GM18520 (cell line): Measurements from ENCODE around the gene PRR18.

Experiments used
- ATAC-seq: cut with Tn5 transposase; IDR thresholded peaks from one replicate; pipeline ENCODE4 v1.9.1; 2021; ENCODE audit not compliant: unreplicated experiment

The PRR18 gene

GRCh38 chr6:166334878-166335277, 26.7 kb upstream of the PRR18 start:
- ATAC-seq, result no peak

- ATAC-seq, result peak; percentile 72
Observed at GRCh38 chr6:166333172-166333995, 25.2 kb upstream of the PRR18 start.

GRCh38 chr6:166331503-166332415, 23.6 kb upstream of the PRR18 start:
- ATAC-seq, result no peak

DNA sequence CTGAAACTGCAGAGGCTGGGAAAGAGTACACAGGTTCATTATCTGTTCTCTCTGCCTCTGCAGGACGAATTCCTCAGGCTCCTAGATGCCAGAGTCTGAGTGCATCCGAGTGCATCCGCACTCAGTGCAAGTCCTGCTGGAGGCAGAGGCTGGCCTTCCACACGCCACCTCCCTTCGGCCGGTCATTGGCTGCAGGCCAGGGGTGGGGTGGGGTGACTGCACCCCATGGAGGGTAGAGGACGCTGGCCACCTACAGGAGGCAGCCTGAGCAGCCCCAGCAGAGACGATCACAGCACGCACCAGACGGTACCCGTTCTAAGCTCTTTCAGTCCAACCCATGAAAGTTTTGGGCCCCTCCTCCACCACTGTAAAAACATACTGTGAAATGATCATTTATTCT, 22.4 kb upstream of the PRR18 start:
- ATAC-seq, result no peak

DNA sequence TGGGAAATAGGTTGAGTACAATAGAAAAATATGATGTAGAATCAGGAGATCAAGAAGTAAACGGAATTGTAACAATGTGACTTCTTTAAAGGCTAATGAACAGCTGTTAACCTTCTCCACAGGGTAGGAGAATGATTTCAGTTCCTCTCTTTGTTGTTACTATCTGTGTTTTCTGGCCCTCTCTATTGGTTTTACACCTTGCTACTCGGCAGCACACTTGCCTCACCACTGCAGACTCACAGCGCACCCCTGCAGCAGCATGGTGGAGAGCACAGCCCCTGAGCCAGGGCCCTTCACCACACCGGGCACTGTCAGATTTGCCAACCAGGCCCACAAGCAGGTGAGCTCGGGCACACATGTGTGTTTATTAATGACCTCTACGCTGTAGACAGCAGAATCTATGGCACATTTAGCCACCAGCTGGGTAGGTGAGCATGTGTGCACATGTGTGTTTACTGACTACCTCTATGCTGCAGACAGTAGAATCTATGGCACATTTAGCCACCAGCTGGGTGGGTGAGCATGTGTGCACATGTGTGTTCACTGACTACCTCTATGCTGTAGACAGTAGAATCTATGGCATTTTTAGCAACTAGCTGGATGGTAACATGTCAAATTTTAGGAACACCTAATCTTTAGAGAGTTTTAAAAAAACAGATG, 17.3 kb upstream of the PRR18 start:
- ATAC-seq, result peak; percentile 83

- no peak for ATAC-seq
Observed at GRCh38 chr6:166323395-166323794, 15.2 kb upstream of the PRR18 start.

DNA sequence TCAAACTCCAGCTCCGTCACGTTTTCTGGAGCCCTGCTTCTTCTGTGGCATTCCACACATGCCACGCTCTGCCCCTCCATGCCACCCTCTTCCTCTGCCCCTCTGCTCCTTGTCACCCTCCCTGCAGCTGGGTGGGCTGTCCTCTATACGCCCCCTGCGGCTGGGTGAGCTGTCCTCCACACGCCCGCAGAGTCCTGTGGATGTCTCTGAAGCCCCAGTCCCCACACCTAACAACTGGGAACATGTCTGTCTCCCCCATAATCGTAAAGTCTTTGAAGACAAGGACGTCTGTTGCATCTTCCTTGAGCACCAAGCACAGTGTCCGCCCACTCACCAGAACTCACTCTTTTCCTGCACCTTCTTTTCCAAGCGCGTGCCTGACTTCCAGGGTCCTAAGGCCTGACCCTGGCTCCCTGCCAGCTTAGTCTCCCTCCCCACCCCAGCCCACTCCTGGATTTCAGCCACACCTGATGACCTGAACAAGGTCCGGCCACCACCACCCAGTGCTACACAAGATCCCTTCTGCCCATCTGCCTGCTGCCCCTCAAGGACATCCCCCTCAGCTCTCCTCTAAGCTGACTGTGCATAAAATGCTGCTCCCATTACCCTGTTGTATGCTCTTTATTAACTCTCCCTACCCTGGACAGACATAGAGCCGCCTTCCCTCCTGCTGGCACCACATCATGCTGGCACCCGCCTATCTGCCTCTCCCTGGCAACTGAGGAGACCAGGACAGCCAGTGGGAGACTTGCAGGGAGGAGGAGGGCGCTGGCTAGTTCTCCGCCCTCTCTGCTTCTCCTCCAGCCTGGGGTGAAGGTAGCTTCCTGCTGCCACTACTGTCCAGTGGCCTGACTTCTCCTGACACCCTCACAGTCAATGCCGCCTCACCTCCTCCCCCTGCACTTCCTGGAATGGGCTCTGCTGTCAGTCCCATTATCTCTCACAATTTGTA, 10.7 kb upstream of the PRR18 start:
- ATAC-seq, result no peak

DNA sequence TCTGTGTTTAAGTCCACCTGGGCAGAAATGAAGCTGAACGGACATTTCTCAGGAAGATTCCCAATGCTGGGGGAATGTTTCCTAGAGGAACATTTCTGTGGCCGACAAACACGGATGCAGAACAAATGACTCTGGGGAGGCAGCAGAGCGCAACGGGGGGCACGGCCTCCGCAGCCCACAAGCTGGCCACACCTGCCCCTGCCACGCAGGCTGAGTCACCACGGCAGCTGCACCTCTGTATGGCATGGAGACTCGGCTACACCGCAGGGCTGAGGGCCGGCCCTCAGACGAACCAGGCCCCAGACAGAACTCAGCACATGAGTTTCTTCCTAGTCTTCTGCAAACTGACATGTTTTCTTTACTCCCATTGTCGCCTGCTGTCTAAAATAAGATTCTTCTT, 10.0 kb upstream of the PRR18 start:
- no peak for ATAC-seq

- no peak for ATAC-seq
Observed at GRCh38 chr6:166317261-166318212, 9.3 kb upstream of the PRR18 start.

DNA sequence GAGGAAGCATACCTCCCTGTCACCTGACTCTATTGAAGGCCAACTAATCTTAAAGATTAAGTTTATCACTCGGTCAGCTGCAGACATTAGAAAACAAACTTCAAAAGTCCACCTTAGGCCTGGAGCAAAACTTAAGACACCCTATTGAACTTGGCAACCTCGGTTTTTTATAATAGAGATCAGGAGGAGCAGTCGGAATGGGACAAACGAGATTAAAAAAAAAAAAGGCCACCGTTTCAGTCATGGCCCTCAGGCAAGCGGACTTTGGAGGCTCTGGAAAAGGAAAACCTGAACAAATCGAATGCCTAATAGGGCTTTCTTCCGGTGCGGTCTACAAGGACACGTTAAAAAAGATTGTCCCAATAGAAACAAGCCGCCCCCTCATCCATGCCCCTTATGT, 7.2 kb upstream of the PRR18 start:
- no peak for ATAC-seq

DNA sequence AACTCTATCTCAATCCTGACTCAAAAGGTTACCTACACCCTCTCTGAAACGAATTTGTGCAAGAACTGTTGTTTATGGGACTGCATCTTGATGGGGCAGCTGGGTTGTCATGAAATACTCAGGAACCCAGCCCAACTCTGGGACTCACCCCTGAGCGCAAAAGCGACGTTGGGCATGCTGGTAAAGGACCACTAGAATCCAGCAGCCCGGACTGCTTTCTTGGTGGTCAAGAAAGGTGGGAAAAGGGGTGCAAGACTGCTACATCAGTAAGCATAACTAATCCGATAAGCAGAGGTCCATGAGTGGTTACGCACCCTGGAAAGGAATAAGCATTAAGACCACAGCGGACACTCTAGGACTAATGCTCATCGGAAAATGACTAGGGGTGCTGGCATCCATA, 6.3 kb upstream of the PRR18 start:
- ATAC-seq, result no peak

DNA sequence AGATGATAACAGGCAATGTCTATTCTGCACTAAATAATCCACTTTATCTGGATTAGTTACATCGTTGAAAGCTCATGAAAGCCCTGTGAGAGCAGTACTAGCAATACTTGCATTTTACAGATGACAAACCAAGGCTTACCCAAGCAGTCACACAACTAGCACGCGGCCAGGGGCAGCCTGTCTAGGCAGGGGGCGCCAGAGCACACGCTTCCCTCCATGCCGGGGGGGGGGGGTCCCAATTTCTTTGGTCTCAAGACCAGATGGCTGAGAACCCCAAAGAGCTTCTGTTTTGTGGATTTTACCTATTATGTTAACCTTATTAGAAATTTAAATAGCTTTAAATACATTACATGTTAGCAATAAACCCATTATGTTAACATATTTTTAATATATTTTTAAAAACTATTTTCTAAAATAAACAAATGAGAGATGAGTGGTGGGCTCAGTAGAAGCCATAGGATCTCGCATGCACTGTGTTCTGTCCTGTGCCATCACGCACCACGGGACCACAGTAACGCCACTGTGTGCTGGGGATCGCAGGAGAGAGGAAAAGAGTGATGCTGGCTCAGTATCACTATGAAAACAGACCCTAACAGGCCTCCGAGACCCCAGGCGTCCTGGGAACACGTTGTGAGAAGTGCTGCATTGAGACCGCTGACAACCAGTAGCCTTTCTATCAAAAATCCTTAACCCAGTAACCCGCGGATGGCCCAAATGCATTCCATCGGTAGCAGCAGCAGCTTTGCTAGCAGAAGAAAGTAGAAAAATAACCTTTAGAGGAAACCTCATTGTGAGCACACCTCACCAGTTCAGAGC, 5.3 kb upstream of the PRR18 start:
- no peak for ATAC-seq

GRCh38 chr6:166312832-166313231, 4.6 kb upstream of the PRR18 start:
- no peak for ATAC-seq

DNA sequence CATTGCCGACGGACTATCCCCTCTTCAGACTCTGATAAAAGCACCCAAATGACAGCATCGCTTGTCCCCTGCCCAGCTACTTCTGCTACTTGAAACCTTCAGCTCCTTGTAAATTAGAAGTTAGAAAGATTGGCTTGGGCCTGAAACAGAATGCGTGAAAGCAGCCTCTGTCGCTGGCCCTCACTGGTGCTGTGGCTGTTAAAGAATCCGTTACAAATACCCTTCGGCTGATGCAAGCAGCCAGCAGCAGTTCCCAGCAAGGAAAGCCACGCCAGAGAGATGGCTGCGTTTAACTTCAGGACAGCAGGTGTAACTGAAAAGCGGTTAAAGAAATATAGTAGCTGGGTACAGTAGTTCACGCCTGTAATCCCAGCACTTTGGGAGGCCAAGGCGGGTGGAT, 2.4 kb upstream of the PRR18 start:
- no peak for ATAC-seq

GRCh38 chr6:166309977-166310376, 1.8 kb upstream of the PRR18 start:
- no peak for ATAC-seq

GRCh38 chr6:166308769-166309589, 787 bp upstream of the PRR18 start:
- ATAC-seq, result no peak
